ENCODE data around the gene MTX1. TPM values are rescaled to one million over a fixed set of nuclear protein-coding genes. Genes with fewer than 3 reads are reported as not detected.

The MTX1 gene
- total and polyA plus RNA-seq, 2 donors (not counting 1 experiment from before 2014, with no cell fraction given): 42.2 to 46.6 TPM

- Histone ChIP-seq H3K27ac (ENCODE audit: insufficient read depth, low read length) (no peak overlapping the region), H3K79me2 (ENCODE audit: control insufficient read depth, insufficient read depth, low read length) (peaks cover 7% of the 10 kb centered on the region), H3K4me2 (ENCODE audit: extremely low read depth, insufficient read depth, low read length) (no peak overlapping the region), H3K36me3 (ENCODE audit: control insufficient read depth, insufficient read depth, low read length) (peaks cover 17% of the 10 kb centered on the region), H2AFZ (ENCODE audit: low read length) (no peak overlapping the region), H4K20me1 (ENCODE audit: control insufficient read depth, extremely low read depth, insufficient read depth, low read length) (no peaks in the 10 kb centered on the region), H3K4me1 (ENCODE audit: control insufficient read depth, extremely low read depth, insufficient read depth, low read length) (peaks cover 6% of the 10 kb centered on the region), H3K4me3 (replicated peaks in 1 of 4; ENCODE audit: control extremely low read depth in 1 of 4, insufficient read depth in 1 of 4, low read depth in 3 of 4, low read length in 4 of 4) (no peak overlapping the region), H3K9ac (ENCODE audit: insufficient read depth, low read length) (no peak overlapping the region), H3K9me3 (ENCODE audit: control insufficient read depth, insufficient read depth, low read depth, low read length) (no peaks in the 10 kb centered on the region), H3K27me3 (ENCODE audit: control insufficient read depth, insufficient read depth, low read length) (no peaks in the 10 kb centered on the region)
- DNase-seq (ENCODE audit: low read depth in 2 of 2): no peak
- TF ChIP-seq CTCF (conservative IDR thresholded peaks at IDR 0.05 in 1 of 2, IDR thresholded peaks at IDR 0.05 in 1 of 2; ENCODE audit: low read depth in 1 of 2, low read length in 2 of 2): no peak
- TF ChIP-seq EZH2 (IDR thresholded peaks at IDR 0.05; ENCODE audit: low read length, missing control alignments): no peak
These were observed 31.1 kb upstream of the MTX1 start for GRCh38 chr1:155177192-155177917.

GRCh38 chr1:155177918-155178281 is 30.6 kb upstream of the MTX1 start:
- Histone ChIP-seq H4K20me1 (ENCODE audit: control insufficient read depth, extremely low read depth, insufficient read depth, low read length) (no peaks in the 10 kb centered on the region), H3K36me3 (ENCODE audit: control insufficient read depth, insufficient read depth, low read length) (peaks cover 17% of the 10 kb centered on the region), H3K27me3 (ENCODE audit: control insufficient read depth, insufficient read depth, low read length) (no peaks in the 10 kb centered on the region), H3K27ac (ENCODE audit: insufficient read depth, low read length) (no peak overlapping the region), H3K79me2 (ENCODE audit: control insufficient read depth, insufficient read depth, low read length) (peaks cover 1% of the 10 kb centered on the region), H3K4me2 (ENCODE audit: extremely low read depth, insufficient read depth, low read length) (no peak overlapping the region), H3K4me1 (ENCODE audit: control insufficient read depth, extremely low read depth, insufficient read depth, low read length) (peaks cover 6% of the 10 kb centered on the region), H3K9ac (ENCODE audit: insufficient read depth, low read length) (no peak overlapping the region), H3K4me3 (replicated peaks in 1 of 4; ENCODE audit: control extremely low read depth in 1 of 4, insufficient read depth in 1 of 4, low read depth in 3 of 4, low read length in 4 of 4) (no peak overlapping the region), H2AFZ (ENCODE audit: low read length) (no peak overlapping the region), H3K9me3 (ENCODE audit: control insufficient read depth, insufficient read depth, low read depth, low read length) (no peaks in the 10 kb centered on the region)
- TF ChIP-seq EZH2 (IDR thresholded peaks at IDR 0.05; ENCODE audit: low read length, missing control alignments): no peak
- TF ChIP-seq CTCF (conservative IDR thresholded peaks at IDR 0.05 in 1 of 2, IDR thresholded peaks at IDR 0.05 in 1 of 2; ENCODE audit: low read depth in 1 of 2, low read length in 2 of 2): no peak
- no peak for DNase-seq (ENCODE audit: low read depth in 2 of 2)

- Histone ChIP-seq H3K27ac (ENCODE audit: insufficient read depth, low read length) (no peak overlapping the region), H3K9ac (ENCODE audit: insufficient read depth, low read length) (no peak overlapping the region), H3K36me3 (ENCODE audit: control insufficient read depth, insufficient read depth, low read length) (peaks cover 17% of the 10 kb centered on the region), H3K9me3 (ENCODE audit: control insufficient read depth, insufficient read depth, low read depth, low read length) (no peaks in the 10 kb centered on the region), H3K27me3 (ENCODE audit: control insufficient read depth, insufficient read depth, low read length) (no peaks in the 10 kb centered on the region), H3K79me2 (ENCODE audit: control insufficient read depth, insufficient read depth, low read length) (no peaks in the 10 kb centered on the region), H3K4me1 (ENCODE audit: control insufficient read depth, extremely low read depth, insufficient read depth, low read length) (peaks cover 6% of the 10 kb centered on the region), H4K20me1 (ENCODE audit: control insufficient read depth, extremely low read depth, insufficient read depth, low read length) (no peaks in the 10 kb centered on the region), H2AFZ (ENCODE audit: low read length) (no peak overlapping the region), H3K4me3 (replicated peaks in 1 of 4; ENCODE audit: control extremely low read depth in 1 of 4, insufficient read depth in 1 of 4, low read depth in 3 of 4, low read length in 4 of 4) (no peak overlapping the region), H3K4me2 (ENCODE audit: extremely low read depth, insufficient read depth, low read length) (no peak overlapping the region)
- no peak for TF ChIP-seq EZH2 (IDR thresholded peaks at IDR 0.05; ENCODE audit: low read length, missing control alignments)
- TF ChIP-seq CTCF (conservative IDR thresholded peaks at IDR 0.05 in 1 of 2, IDR thresholded peaks at IDR 0.05 in 1 of 2; ENCODE audit: low read depth in 1 of 2, low read length in 2 of 2): no peak
- DNase-seq (ENCODE audit: low read depth in 2 of 2): no peak
These were observed 29.9 kb upstream of the MTX1 start for GRCh38 chr1:155178441-155179111.
